ENCODE data around the gene HDAC11. TPM values are rescaled to one million over a fixed set of nuclear protein-coding genes. Genes with fewer than 3 reads are reported as not detected.

The HDAC11 gene
- total and polyA plus RNA-seq, 9 of the 15 experiments (the other 6 are each of a cell fraction or from before 2014, with no cell fraction given): 0.60 to 6.0 (median 4.5) TPM

- DNase-seq (ENCODE audit: extremely low read depth in 1 of 4, low spot score in 3 of 4): no peak
- Histone ChIP-seq H3K79me2 (ENCODE audit: control insufficient read depth, insufficient read depth, low read length) (no peaks in the 10 kb centered on the region), H3K36me3 (ENCODE audit: control insufficient read depth, insufficient read depth, low read length) (no peaks in the 10 kb centered on the region), H3K4me3 (no peak overlapping the region), H3K4me1 (replicated peaks in 1 of 2; ENCODE audit: control insufficient read depth in 2 of 2, insufficient read depth in 2 of 2, low read length in 2 of 2) (peaks cover 0 to 11% of the 10 kb centered on the region in 2 experiments; a peak in 2 of 5 replicates), H3K9ac (ENCODE audit: insufficient read depth in 1 of 2, low read depth in 2 of 2, low read length in 2 of 2) (peak overlapping the region in 1 of 2 experiments; percentile 38; a peak in 1 of 4 replicates), H3K4me2 (ENCODE audit: insufficient read depth, low read length) (no peak overlapping the region), H3K9me1 (ENCODE audit: control insufficient read depth, insufficient read depth, low read length) (no peaks in the 10 kb centered on the region), H4K20me1 (replicated peaks; ENCODE audit: control insufficient read depth, insufficient read depth, low read length) (peaks cover 24% of the 10 kb centered on the region), H3K27me3 (ENCODE audit: control insufficient read depth in 2 of 2, insufficient read depth in 2 of 2, low read length in 2 of 2) (peaks cover 0 to 7% of the 10 kb centered on the region in 2 experiments; a peak in 2 of 5 replicates), H3K27ac (ENCODE audit: extremely low read depth, low read depth, low read length) (no peak overlapping the region), H3K9me3 (replicated peaks; ENCODE audit: control insufficient read depth, insufficient read depth, low read depth, low read length) (no peaks in the 10 kb centered on the region), H2AFZ (ENCODE audit: low read depth, low read length) (no peak overlapping the region)
- ChIA-PET CTCF (ENCODE audit: low intra/inter-chr PET ratio) (interaction anchor here (0.5 to 3.0 kb wide), 3 partner anchors 150 to 406 kb away, joined by 3 to 16 read pairs (median 13); no protein-coding TSS in a partner anchor), POLR2A (interaction anchor here (0.5 to 1.2 kb wide), 3 partner anchors 9 to 26 kb away, joined by 3 to 4 read pairs (median 3); no protein-coding TSS in a partner anchor)
- intact Hi-C loops (cut with micrococcal nuclease) (loop anchor here (5.0 kb wide), 2 partner anchors 39 to 384 kb away; partner anchors contain the start of gene WNT7A), in situ Hi-C loops (cut with MboI) (loop anchor here (5.0 to 10.0 kb wide), 2 partner anchors 149 to 386 kb away; partner anchors contain the start of gene WNT7A)
- no peak for FAIRE-seq
- no TSS peak for BruUV-seq (replicated peaks)
- WGBS (ENCODE audit: insufficient coverage, low coverage, missing lambda C conversion rate): 12% methylated on average over 14 of the region's 14 CpGs
- ATAC-seq: no peak
- TF ChIP-seq, protein P1, sequence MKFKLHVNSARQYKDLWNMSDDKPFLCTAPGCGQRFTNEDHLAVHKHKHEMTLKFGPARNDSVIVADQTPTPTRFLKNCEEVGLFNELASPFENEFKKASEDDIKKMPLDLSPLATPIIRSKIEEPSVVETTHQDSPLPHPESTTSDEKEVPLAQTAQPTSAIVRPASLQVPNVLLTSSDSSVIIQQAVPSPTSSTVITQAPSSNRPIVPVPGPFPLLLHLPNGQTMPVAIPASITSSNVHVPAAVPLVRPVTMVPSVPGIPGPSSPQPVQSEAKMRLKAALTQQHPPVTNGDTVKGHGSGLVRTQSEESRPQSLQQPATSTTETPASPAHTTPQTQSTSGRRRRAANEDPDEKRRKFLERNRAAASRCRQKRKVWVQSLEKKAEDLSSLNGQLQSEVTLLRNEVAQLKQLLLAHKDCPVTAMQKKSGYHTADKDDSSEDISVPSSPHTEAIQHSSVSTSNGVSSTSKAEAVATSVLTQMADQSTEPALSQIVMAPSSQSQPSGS (CRISPR knock-in tag; IDR thresholded peaks at IDR 0.05): no peak
- TF ChIP-seq CHAMP1 (IDR thresholded peaks at IDR 0.05) (no peak), CREB3L1 (IDR thresholded peaks at IDR 0.05; ENCODE audit: borderline replicate concordance, low read depth) (no peak), MCM7 (IDR thresholded peaks at IDR 0.05) (no peak), AFF4 (CRISPR knock-in tag; IDR thresholded peaks at IDR 0.05) (no peak), ZBTB26 (CRISPR knock-in tag; IDR thresholded peaks at IDR 0.05) (no peak)
- TF ChIP-seq, protein P2, sequence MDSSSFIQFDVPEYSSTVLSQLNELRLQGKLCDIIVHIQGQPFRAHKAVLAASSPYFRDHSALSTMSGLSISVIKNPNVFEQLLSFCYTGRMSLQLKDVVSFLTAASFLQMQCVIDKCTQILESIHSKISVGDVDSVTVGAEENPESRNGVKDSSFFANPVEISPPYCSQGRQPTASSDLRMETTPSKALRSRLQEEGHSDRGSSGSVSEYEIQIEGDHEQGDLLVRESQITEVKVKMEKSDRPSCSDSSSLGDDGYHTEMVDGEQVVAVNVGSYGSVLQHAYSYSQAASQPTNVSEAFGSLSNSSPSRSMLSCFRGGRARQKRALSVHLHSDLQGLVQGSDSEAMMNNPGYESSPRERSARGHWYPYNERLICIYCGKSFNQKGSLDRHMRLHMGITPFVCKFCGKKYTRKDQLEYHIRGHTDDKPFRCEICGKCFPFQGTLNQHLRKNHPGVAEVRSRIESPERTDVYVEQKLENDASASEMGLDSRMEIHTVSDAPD (CRISPR knock-in tag; IDR thresholded peaks at IDR 0.05): no peak
These were observed 18.4 kb downstream of the HDAC11 start for GRCh38 chr3:13498354-13499060.

All from K562 (cell line).